ENCODE results near the gene AXIN2.
"Not testable (repeated sequence)": the region's sequence is repeated elsewhere in the genome, so short reads cannot be mapped to it uniquely, and the experiment has no call there.

The AXIN2 gene

GRCh38 chr17:65515959-65516948 is 45.2 kb downstream of the AXIN2 start:
- DNase-seq = no peak

- no peak for DNase-seq
Measured at GRCh38 chr17:65515512-65515911, 45.9 kb downstream of the AXIN2 start.

GRCh38 chr17:65514541-65514940 is 46.9 kb downstream of the AXIN2 start:
- DNase-seq = no peak

- DNase-seq = no peak
Measured at GRCh38 chr17:65514082-65514481, 47.4 kb downstream of the AXIN2 start.

GRCh38 chr17:65511316-65511715 is 50.1 kb downstream of the AXIN2 start:
- DNase-seq = no peak

DNA sequence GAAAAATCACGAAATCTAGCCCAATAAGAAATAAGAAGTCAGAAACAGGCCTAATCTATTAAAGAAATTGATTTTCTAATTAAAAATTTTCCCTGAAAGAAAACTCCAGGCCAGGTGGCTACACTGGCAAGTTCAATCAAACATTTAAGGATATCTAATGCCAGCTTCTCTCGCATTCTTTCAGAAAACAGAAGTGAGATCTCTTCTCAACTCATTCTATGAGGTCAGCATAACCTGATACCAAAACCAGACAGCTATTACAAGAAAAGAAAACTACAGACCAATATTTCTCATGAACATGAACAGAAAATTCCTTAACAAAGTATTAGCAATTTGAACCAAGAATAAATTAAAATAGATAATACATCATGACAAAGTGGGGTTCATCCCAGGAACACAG is 52.4 kb downstream of the AXIN2 start:
- DNase-seq = no peak

GRCh38 chr17:65504673-65505072 is 56.8 kb downstream of the AXIN2 start:
- not testable (repeated sequence) for DNase-seq

DNA sequence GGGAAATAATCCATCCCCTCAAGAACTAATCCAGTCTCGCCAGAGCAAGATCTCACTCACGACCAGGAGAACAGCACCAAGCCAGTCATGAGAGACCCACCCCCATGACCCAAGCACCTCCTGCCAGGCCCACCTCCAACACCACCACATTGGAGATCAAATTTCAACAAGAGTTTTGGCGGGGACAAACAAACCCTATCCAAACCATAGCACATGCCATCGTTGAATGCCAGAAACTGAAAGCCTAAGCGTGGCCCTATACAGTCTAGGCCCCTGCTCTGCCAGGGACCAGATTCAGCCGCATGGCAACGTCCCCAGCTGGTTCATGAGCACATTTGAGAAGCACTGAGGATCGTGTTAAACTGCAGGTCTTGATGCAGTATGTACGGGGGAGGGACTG is 57.3 kb downstream of the AXIN2 start:
- no peak for DNase-seq

GRCh38 chr17:65503557-65503956 is 57.9 kb downstream of the AXIN2 start:
- DNase-seq = no peak

DNA sequence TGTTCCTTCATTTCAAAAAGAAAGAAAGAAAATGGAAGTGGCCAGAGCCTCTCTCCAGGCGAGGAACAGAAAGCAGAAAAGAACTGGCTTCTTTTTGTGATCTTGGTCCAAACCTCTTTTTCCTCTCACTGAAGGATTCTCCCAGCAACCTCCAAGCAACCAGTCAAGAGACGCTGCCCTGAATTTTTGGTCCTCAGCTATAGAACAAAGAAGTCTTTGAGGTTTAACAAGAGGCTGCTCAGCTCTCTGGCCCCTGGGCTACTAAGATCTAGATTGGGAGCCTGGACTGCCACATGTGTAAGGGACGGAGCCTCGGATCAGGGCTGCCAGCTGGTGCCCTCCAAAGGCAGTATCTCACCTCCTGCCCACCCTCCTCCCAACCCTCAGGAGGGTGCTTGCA is 62.6 kb downstream of the AXIN2 start:
- DNase-seq = no peak

GRCh38 chr17:65496801-65497200 is 64.6 kb downstream of the AXIN2 start:
- no peak for DNase-seq

DNA sequence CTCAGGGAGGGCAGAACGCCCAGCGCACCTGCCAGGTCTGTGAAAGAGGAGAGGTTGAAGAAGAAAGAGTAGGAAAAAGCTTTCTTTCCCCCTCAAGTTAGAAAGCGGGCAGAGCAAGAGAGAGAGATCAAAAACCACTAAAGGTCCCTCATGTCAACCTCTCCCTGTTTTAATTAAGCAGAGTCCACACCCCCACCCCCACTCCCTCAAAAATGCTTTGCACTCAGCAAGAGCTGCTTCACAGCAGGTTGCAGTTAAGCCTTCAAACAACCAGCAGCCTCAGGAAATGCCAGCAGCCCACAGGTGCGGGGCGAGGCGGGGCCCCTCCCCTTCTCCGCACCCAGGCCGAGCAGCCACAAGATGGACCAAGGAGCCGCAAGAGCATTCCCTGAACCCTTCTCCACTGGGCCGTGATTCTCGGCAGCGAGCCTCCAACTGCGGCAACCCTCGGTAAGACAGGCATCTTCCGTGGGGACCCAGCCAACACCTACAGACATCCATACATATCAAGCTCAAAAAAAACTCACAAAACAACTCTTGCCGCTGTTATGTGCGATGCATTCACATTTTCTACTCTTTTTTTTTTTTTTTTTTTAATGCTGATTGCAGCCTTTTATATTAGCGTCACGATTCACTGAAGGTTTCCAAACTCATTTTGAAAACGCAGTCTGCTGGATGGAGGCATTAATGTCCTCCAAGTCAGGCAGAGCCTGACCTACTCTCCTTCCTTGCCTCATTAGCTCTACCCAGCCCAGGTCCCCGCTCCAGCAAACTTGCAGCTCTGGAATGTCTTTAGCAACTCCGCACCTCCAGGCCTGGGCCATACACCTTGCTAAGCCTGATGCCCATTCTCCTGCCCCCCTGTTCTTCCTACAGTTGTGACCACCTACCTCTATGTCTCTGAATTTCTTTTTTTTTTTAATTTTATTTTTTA is 66.1 kb downstream of the AXIN2 start:
- DNase-seq = no peak

- no peak for DNase-seq
Measured at GRCh38 chr17:65489413-65490155, 71.9 kb downstream of the AXIN2 start.

- DNase-seq = no peak
Measured at GRCh38 chr17:65488665-65489064, 72.8 kb downstream of the AXIN2 start.

DNA sequence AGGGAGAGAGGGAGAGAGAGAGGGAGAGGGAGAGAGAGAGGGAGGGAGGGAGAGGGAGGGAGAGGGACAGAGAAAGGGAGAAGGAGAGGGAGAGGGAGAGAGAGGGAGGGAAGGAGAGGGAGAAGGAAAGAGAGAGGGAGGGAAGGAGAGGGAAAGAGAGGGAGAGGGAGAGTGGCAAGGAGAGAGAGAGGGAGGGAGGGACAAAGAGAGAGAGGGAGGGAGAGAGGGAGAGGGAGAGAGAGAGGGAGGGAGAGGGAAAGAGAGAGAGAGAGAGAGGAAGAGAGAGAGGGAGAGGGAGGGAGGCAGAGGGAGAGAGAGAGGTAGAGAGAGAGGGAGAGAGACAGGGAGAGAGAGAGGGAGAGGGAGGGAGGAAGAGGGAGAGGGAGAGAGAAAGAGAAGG is 73.5 kb downstream of the AXIN2 start:
- DNase-seq = no peak

- no peak for DNase-seq
Measured at GRCh38 chr17:65487161-65487560, 74.3 kb downstream of the AXIN2 start.

- no peak for DNase-seq
Measured at GRCh38 chr17:65485388-65486299, 75.8 kb downstream of the AXIN2 start.

DNA sequence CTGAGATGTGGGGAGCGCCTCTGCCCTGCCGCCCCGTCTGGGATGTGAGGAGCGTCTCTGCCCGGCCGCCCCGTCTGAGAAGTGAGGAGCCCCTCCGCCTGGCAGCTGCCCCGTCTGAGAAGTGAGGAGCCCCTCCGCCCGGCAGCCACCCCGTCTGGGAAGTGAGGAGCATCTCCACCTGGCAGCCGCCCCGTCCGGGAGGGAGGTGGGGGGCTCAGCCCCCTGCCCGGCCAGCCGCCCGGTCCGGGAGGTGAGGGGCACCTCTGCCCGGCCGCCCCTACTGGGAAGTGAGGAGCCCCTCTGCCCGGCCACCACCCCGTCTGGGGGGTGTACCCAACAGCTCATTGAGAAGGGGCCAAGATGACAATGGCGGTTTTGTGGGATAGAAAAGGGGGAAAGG is 77.0 kb downstream of the AXIN2 start:
- DNase-seq = not testable (repeated sequence)

- DNase-seq = no peak
Measured at GRCh38 chr17:65483438-65483837, 78.0 kb downstream of the AXIN2 start.

DNA sequence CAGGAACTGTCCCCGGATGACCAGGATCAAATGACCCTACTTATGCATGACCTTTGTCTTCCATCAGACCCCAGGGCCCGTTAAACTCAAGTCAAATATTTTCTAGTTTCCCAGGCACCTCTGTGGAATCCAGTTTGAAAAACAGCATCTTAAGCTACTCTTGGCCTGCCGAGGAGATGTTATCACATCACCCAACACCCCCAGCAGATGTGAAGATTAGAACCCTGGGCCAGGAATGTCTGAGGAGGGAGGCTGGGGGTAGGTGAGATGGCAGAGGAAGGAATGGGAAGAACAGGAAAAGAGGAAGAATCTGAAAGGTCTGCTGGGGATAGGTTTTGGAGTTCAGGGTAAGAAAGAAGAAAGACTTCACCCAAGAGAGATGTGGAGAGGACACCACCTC is 79.2 kb downstream of the AXIN2 start:
- DNase-seq = no peak

DNA sequence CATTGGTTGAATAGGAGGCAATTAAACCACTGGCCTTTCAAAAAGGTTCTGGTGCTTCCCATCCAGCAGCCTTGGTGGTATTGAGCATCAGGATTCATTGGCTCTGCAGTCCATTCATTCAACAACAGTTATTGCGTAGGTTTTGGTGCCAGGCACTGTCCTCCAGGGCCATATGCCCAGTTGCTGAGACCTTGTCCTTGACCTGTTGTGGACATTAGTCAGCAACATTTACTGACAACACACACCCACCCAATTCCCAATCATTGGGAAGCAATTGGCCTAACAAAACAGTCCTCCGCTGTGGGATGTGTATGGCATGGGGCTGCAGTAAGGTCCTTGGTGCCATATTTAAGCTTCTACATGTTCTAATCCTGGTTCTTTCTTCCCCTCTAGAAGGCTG is 82.2 kb downstream of the AXIN2 start:
- no peak for DNase-seq

Data from SHP77 (cell line).